Mesendoderm (in vitro differentiated cells): ENCODE results near the gene COL1A2.

ENCODE experiments used
- DNase-seq: peaks from one replicate; pipeline ENCODE4 v3.0.0; 2013
- H2AK5ac ChIP-seq: 2 replicates; pipeline ENCODE4 v1.6.1; 2013; ENCODE audit warnings: low read length, inconsistent platforms
- H2BK120ac ChIP-seq: 2 replicates; pipeline ENCODE4 v1.6.1; 2013; ENCODE audit warnings: low read depth, mild to moderate bottlenecking, low read length, moderate library complexity, mixed read lengths
- H2BK15ac ChIP-seq: replicated peaks from 2 replicates; pipeline ENCODE4 v1.6.1; 2013; ENCODE audit warnings: low read depth, mild to moderate bottlenecking, moderate library complexity
- H2BK5ac ChIP-seq: 2 replicates; pipeline ENCODE4 v1.6.1; 2013; ENCODE audit warnings: low read length, inconsistent platforms
- H3K18ac ChIP-seq: 2 replicates; pipeline ENCODE4 v1.6.1; 2013; ENCODE audit warnings: mild to moderate bottlenecking, low read length, mixed read lengths
- H3K23ac ChIP-seq: one replicate; pipeline ENCODE4 v1.6.1; 2013; ENCODE audit warnings: low read length
- H3K27ac ChIP-seq: 2 replicates; pipeline ENCODE4 v1.5.1; 2013; ENCODE audit warnings: low read depth, mild to moderate bottlenecking, inconsistent platforms, low read length, moderate library complexity
- H3K27me3 ChIP-seq: 2 replicates; pipeline ENCODE4 v1.6.1; 2013; ENCODE audit warnings: low read length, control low read depth, mild to moderate bottlenecking, inconsistent platforms; ENCODE audit not compliant: insufficient read depth, poor library complexity
- H3K36me3 ChIP-seq: 2 replicates; pipeline ENCODE4 v1.6.1; 2013; ENCODE audit warnings: low read length, inconsistent platforms; ENCODE audit not compliant: control insufficient read depth, insufficient read depth
- H3K4ac ChIP-seq: one replicate; pipeline ENCODE4 v1.6.1; 2013; ENCODE audit warnings: low read depth, mild to moderate bottlenecking, low read length, moderate library complexity
- H3K4me1 ChIP-seq: 2 replicates; pipeline ENCODE4 v1.6.1; 2013; ENCODE audit warnings: low read depth, low read length, inconsistent platforms; ENCODE audit not compliant: control insufficient read depth
- H3K4me2 ChIP-seq: 2 replicates; pipeline ENCODE4 v1.6.1; 2013; ENCODE audit warnings: low read length
- H3K4me3 ChIP-seq: 2 replicates; pipeline ENCODE4 v1.5.1; 2013; ENCODE audit warnings: mild to moderate bottlenecking, low read length
- H3K56ac ChIP-seq: one replicate; pipeline ENCODE4 v1.6.1; 2013; ENCODE audit warnings: low read length
- H3K79me1 ChIP-seq: 2 replicates; pipeline ENCODE4 v1.6.1; 2013; ENCODE audit warnings: low read length, inconsistent platforms
- H3K79me2 ChIP-seq: 2 replicates; pipeline ENCODE4 v1.6.1; 2013; ENCODE audit warnings: mild to moderate bottlenecking, low read length; ENCODE audit not compliant: control insufficient read depth, insufficient read depth
- H3K9ac ChIP-seq: 2 replicates; pipeline ENCODE4 v1.6.1; 2013; ENCODE audit warnings: low read length, inconsistent platforms
- H4K5ac ChIP-seq: one replicate; pipeline ENCODE4 v1.6.1; 2013; ENCODE audit warnings: low read length
- H4K8ac ChIP-seq: one replicate; pipeline ENCODE4 v1.6.1; 2013; ENCODE audit warnings: low read depth, mild to moderate bottlenecking, control low read depth, low read length, moderate library complexity
- WGBS: extraction: QIAGEN DNeasy Blood & Tissue Kit; methylation state at CpG from one replicate; pipeline ENCODE4 v1.1.7; 2013; ENCODE audit warnings: low lambda C conversion rate, missing lambda C conversion rate; ENCODE audit not compliant: insufficient coverage; ENCODE audit errors: extremely low coverage; 5-methylcytosine and 5-hydroxymethylcytosine counted together

COL1A2 gene

DNA sequence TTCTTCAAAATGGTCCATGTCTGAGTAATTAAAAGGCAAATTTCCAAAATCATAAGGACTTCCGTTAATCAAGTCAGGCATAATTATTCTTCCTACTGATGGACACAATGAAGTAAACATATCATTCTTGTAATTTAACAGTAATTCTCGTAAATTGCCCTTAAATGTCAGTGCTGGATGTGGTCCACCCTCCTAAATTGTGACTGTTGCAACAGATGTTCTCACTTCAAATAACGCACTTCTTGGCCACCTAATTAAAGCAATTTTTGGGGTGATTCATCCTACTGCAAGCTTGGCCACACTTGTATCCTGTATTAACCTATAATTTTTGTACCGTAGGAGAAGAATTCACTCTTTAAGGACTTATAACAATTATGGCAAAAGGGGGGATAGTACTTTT is 1.9 kb downstream of the COL1A2 start:
- WGBS = no CpG with 5 or more reads among the region's 4 CpGs
- DNase-seq = no peak

GRCh38 chr7:94397722-94398121 is 3.0 kb downstream of the COL1A2 start:
- Histone ChIP-seq H4K8ac (no peak overlapping the region), H2BK5ac (no peak overlapping the region), H3K36me3 (no peaks in the 10 kb centered on the region), H2AK5ac (no peak overlapping the region), H3K9ac (no peak overlapping the region), H3K56ac (no peak overlapping the region), H3K18ac (no peak overlapping the region), H3K4me1 (peaks cover 5% of the 10 kb centered on the region), H4K5ac (no peak overlapping the region), H3K27ac (no peak overlapping the region), H2BK120ac (no peak overlapping the region), H3K4me2 (no peak overlapping the region), H3K4ac (no peak overlapping the region), H3K27me3 (no peaks in the 10 kb centered on the region), H3K79me1 (peaks cover 2% of the 10 kb centered on the region), H3K4me3 (no peak overlapping the region), H2BK15ac (no peak overlapping the region), H3K79me2 (no peaks in the 10 kb centered on the region), H3K23ac (no peak overlapping the region)
- no peak for DNase-seq
- no CpG with 5 or more reads among the region's 1 CpG for WGBS

More for the DNA sequence above, 1.9 kb downstream of the COL1A2 start:
- Histone ChIP-seq H3K4ac (no peak overlapping the region), H4K8ac (no peak overlapping the region), H3K23ac (no peak overlapping the region), H4K5ac (no peak overlapping the region), H2BK120ac (no peak overlapping the region), H3K56ac (no peak overlapping the region), H3K36me3 (no peaks in the 10 kb centered on the region), H2BK15ac (no peak overlapping the region), H3K79me2 (no peaks in the 10 kb centered on the region), H3K27ac (no peak overlapping the region), H3K9ac (no peak overlapping the region), H3K4me3 (no peak overlapping the region), H3K4me1 (peaks cover 7% of the 10 kb centered on the region), H2AK5ac (no peak overlapping the region), H3K27me3 (no peaks in the 10 kb centered on the region), H3K4me2 (no peak overlapping the region), H2BK5ac (no peak overlapping the region), H3K18ac (no peak overlapping the region), H3K79me1 (peaks cover 2% of the 10 kb centered on the region)

- Histone ChIP-seq H3K4me2 (no peak overlapping the region), H3K56ac (no peak overlapping the region), H2BK15ac (no peak overlapping the region), H2BK5ac (no peak overlapping the region), H3K4ac (no peak overlapping the region), H3K79me2 (no peaks in the 10 kb centered on the region), H3K9ac (no peak overlapping the region), H3K18ac (no peak overlapping the region), H3K23ac (no peak overlapping the region), H2BK120ac (no peak overlapping the region), H3K27me3 (no peaks in the 10 kb centered on the region), H3K79me1 (peaks cover 2% of the 10 kb centered on the region), H3K27ac (no peak overlapping the region), H4K8ac (no peak overlapping the region), H3K4me1 (peaks cover 1% of the 10 kb centered on the region), H3K4me3 (no peak overlapping the region), H3K36me3 (no peaks in the 10 kb centered on the region), H4K5ac (no peak overlapping the region), H2AK5ac (no peak overlapping the region)
- 100% methylated on average over 1 of the region's 6 CpGs for WGBS
- DNase-seq = no peak
Measured at GRCh38 chr7:94398841-94399240, 4.1 kb downstream of the COL1A2 start.

GRCh38 chr7:94400022-94400421 is 5.3 kb downstream of the COL1A2 start:
- H3K27ac ChIP-seq = no peak overlapping the region
- H3K79me1 ChIP-seq = no peaks in the 10 kb centered on the region
- DNase-seq = no peak
- no peak overlapping the region for H2BK5ac ChIP-seq
- H3K23ac ChIP-seq = no peak overlapping the region
- peaks cover under 1% of the 10 kb centered on the region for H3K36me3 ChIP-seq
- H3K27me3 ChIP-seq = no peaks in the 10 kb centered on the region
- H3K4me3 ChIP-seq = no peak overlapping the region
- H4K5ac ChIP-seq = no peak overlapping the region
- H2AK5ac ChIP-seq = no peak overlapping the region
- H3K4ac ChIP-seq = no peak overlapping the region
- WGBS = no CpG with 5 or more reads among the region's 2 CpGs
- H3K18ac ChIP-seq = no peak overlapping the region
- H3K4me2 ChIP-seq = no peak overlapping the region
- H3K4me1 ChIP-seq = no peaks in the 10 kb centered on the region
- no peak overlapping the region for H4K8ac ChIP-seq
- H2BK120ac ChIP-seq = no peak overlapping the region
- H3K56ac ChIP-seq = no peak overlapping the region
- H2BK15ac ChIP-seq = no peak overlapping the region
- H3K9ac ChIP-seq = no peak overlapping the region
- no peaks in the 10 kb centered on the region for H3K79me2 ChIP-seq

DNA sequence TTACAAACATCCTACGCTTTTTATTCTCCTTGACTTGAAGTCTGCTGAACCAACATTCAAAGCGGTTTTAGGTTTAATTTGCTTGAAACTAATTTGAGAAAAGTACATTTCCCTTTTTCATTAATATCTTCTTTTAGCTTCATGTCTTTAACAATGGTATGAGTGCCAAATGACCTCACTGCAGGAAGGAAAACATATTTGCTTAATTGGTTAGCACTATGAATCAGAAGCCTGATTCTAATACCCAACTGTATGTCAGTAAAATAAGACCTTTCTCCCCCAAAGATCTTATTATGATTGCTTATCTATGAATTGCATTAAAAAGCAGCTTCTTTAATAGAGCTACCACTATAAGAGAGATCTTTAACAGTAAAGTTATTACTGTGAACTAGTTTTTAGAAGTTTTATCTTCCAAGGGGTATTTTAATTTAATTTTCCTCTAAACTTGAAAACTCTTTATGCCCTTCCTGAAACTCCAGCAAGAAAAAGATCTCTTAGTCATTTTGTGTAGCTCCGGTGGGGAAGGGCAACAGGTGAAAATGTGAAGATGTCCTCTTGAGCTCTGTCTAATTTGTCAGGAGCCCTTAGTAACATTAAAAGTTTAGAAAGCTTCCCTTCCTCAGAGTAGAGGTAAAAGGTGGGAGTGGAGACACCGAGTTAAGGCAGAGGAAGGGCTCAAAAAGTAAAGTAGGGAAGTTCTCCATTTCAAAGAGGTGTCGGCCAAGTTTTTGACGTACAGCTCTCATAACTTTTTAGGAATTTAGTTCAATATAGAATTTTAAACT is 6.1 kb downstream of the COL1A2 start:
- no CpG with 5 or more reads among the region's 6 CpGs for WGBS

GRCh38 chr7:94401428-94401814 is 6.7 kb downstream of the COL1A2 start:
- Histone ChIP-seq H4K8ac (no peak overlapping the region), H3K4me1 (no peaks in the 10 kb centered on the region), H4K5ac (no peak overlapping the region), H3K4ac (no peak overlapping the region), H3K79me1 (no peaks in the 10 kb centered on the region), H3K4me3 (no peak overlapping the region), H3K27ac (no peak overlapping the region), H2BK5ac (no peak overlapping the region), H3K79me2 (no peaks in the 10 kb centered on the region), H3K27me3 (no peaks in the 10 kb centered on the region), H3K23ac (no peak overlapping the region), H3K56ac (no peak overlapping the region), H2AK5ac (no peak overlapping the region), H3K9ac (no peak overlapping the region), H2BK15ac (no peak overlapping the region), H2BK120ac (no peak overlapping the region), H3K18ac (no peak overlapping the region), H3K36me3 (peaks cover 4% of the 10 kb centered on the region), H3K4me2 (no peak overlapping the region)
- no CpG with 5 or more reads among the region's 1 CpG for WGBS
- DNase-seq = no peak

More for the DNA sequence above, 6.1 kb downstream of the COL1A2 start:
- H3K4ac ChIP-seq = no peak overlapping the region
- no peak overlapping the region for H3K23ac ChIP-seq
- H3K79me1 ChIP-seq = no peaks in the 10 kb centered on the region
- no peak overlapping the region for H4K8ac ChIP-seq
- H3K4me3 ChIP-seq = no peak overlapping the region
- no peak overlapping the region for H2BK5ac ChIP-seq
- H3K18ac ChIP-seq = no peak overlapping the region
- no peak overlapping the region for H2BK15ac ChIP-seq
- no peaks in the 10 kb centered on the region for H3K79me2 ChIP-seq
- H2BK120ac ChIP-seq = no peak overlapping the region
- H3K4me2 ChIP-seq = no peak overlapping the region
- H3K27ac ChIP-seq = no peak overlapping the region
- H3K36me3 ChIP-seq = peaks cover 2% of the 10 kb centered on the region
- no peak overlapping the region for H2AK5ac ChIP-seq
- H3K9ac ChIP-seq = no peak overlapping the region
- no peak for DNase-seq
- no peaks in the 10 kb centered on the region for H3K4me1 ChIP-seq
- no peak overlapping the region for H4K5ac ChIP-seq
- H3K27me3 ChIP-seq = no peaks in the 10 kb centered on the region
- H3K56ac ChIP-seq = no peak overlapping the region
